Stimulated activated CD8-positive, alpha-beta memory T cell treated with anti-CD3 and anti-CD28 coated beads, Interleukin-7, amount 100 ng/mL, for 1 hour (primary cell): ENCODE measurements around the gene INTS15.

Experiments used
- DNase-seq, 2 donors: peaks; one replicate each; pipeline ENCODE4 v3.0.0-alpha.2; 2020; ENCODE audit warnings: low read depth in 2 of 2

The INTS15 gene

GRCh38 chr7:6642861-6643640, 53.2 kb downstream of the INTS15 start:
- DNase-seq, result no peak

GRCh38 chr7:6643915-6644625, 54.2 kb downstream of the INTS15 start:
- DNase-seq, result no peak

- DNase-seq, result no peak
Measured at GRCh38 chr7:6644728-6645127, 54.9 kb downstream of the INTS15 start.

GRCh38 chr7:6646465-6646864, 56.6 kb downstream of the INTS15 start:
- no peak for DNase-seq

GRCh38 chr7:6647080-6647479, 57.3 kb downstream of the INTS15 start:
- DNase-seq, result no peak

GRCh38 chr7:6647541-6647940, 57.7 kb downstream of the INTS15 start:
- no peak for DNase-seq

- no peak for DNase-seq
Measured at GRCh38 chr7:6648066-6648814, 58.4 kb downstream of the INTS15 start.

- DNase-seq, result no peak
Measured at GRCh38 chr7:6648815-6649104, 58.9 kb downstream of the INTS15 start.

- no peak for DNase-seq
Measured at GRCh38 chr7:6649241-6649961, 59.6 kb downstream of the INTS15 start.

- DNase-seq, result no peak
Measured at GRCh38 chr7:6650086-6650485, 60.3 kb downstream of the INTS15 start.

GRCh38 chr7:6650521-6651011, 60.7 kb downstream of the INTS15 start:
- no peak for DNase-seq

- DNase-seq, result no peak
Measured at GRCh38 chr7:6651851-6652445, 62.1 kb downstream of the INTS15 start.

- no peak for DNase-seq
Measured at GRCh38 chr7:6652446-6653011, 62.7 kb downstream of the INTS15 start.

- DNase-seq, result no peak
Measured at GRCh38 chr7:6653071-6654003, 63.5 kb downstream of the INTS15 start.

GRCh38 chr7:6654113-6654841, 64.5 kb downstream of the INTS15 start:
- no peak for DNase-seq

- DNase-seq, result no peak
Measured at GRCh38 chr7:6654842-6655610, 65.2 kb downstream of the INTS15 start.

GRCh38 chr7:6655636-6656385, 66.0 kb downstream of the INTS15 start:
- DNase-seq, result no peak

- no peak for DNase-seq
Measured at GRCh38 chr7:6656413-6656812, 66.6 kb downstream of the INTS15 start.
